LNCAP (cell line): ENCODE results near the gene FOXP1.

Experiments used
- CTCF ChIP-seq: fragments of 450-650 bp; IDR thresholded peaks from 2 replicates; pipeline ENCODE4 v1.5.1; 2017; ENCODE audit warnings: mild to moderate bottlenecking

The FOXP1 gene

GRCh38 chr3:71402280-71402679, 181.2 kb downstream of the FOXP1 start:
- no peak for TF ChIP-seq CTCF

- TF ChIP-seq CTCF = no peak
Observed at GRCh38 chr3:71401695-71402231, 181.8 kb downstream of the FOXP1 start.

- no peak for TF ChIP-seq CTCF
Observed at GRCh38 chr3:71400986-71401451, 182.5 kb downstream of the FOXP1 start.

- no peak for TF ChIP-seq CTCF
Observed at GRCh38 chr3:71399478-71399877, 184.1 kb downstream of the FOXP1 start.

- TF ChIP-seq CTCF = no peak
Observed at GRCh38 chr3:71398157-71398836, 185.2 kb downstream of the FOXP1 start.

- no peak for TF ChIP-seq CTCF
Observed at GRCh38 chr3:71397726-71398125, 185.8 kb downstream of the FOXP1 start.

- TF ChIP-seq CTCF = peak; percentile 40; the same call in 1 of the 2 replicates
Observed at GRCh38 chr3:71397046-71397445, 186.5 kb downstream of the FOXP1 start.
